ENCODE results near the gene TOM1L2.

Gene TOM1L2

GRCh38 chr17:17871913-17872312 is 100.3 kb downstream of the TOM1L2 start:
- DNase-seq = no peak

GRCh38 chr17:17870247-17870646 is 102.0 kb downstream of the TOM1L2 start:
- no peak for DNase-seq

DNA sequence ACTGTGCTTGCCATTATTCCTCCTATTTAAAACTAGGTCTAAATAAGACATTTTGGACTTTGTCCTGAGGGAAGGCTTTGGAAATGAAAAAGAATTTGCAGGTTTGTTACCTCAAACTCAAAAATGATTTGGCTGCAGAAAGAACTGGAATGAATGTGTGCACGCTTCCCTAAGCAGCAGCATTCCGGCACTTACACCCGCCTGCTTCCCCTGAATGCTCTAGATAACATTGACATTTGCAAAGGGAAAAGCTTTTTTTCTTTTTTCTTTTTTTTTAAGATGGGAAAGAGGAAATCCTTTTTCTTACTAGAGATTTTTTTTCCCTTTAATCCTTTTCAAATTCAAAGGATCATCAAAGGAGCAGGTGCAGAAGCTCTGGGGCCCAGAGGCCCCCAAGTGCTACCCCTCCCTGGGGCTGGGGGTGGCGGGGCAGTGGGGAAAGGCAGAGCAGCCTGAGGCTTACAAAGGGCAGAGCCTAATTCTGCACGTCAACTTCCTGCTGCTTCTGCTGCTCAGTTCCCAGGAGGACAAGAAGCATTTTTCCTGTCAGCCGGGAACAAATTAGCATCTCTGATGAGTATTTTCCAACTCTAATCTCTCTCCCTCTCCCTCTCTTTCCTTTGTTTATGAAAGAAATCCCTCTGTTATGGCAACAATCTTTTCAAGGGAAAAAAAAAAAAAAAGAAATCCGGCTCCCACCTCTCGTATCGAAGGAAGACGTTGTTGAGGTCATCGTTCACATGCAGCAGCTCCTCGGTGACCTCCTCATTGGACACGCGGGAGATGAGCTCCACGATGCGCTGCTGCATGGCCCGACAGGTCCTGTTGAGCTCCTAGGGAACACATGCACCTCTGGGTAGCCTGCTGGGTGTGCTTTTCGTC is 103.3 kb downstream of the TOM1L2 start:
- DNase-seq = peak; percentile 44

GRCh38 chr17:17866897-17867296 is 105.3 kb downstream of the TOM1L2 start:
- DNase-seq = no peak

- no peak for DNase-seq
These were observed 105.8 kb downstream of the TOM1L2 start for GRCh38 chr17:17866425-17866824.

DNA sequence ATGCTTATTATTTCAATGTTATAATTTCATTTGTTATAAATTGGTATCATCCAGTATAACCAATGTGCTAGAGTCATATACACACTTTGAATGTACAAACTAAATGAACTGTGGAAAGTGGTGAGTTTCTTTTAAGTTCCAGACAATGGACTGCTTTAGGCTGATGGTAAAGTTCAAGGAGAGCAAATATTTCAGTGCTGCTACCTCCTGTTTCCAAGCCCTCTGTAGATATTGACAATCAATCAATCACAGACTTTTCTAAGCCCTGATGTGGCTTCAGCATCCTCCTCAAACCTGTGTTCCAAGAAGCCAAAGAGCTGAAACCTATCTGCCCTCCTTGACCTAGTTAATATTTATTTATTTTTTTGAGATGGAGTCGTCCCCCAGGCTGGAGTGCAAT is 107.2 kb downstream of the TOM1L2 start:
- DNase-seq = no peak

- no peak for DNase-seq
These were observed 111.5 kb downstream of the TOM1L2 start for GRCh38 chr17:17860766-17861107.

GRCh38 chr17:17859909-17860765 is 112.1 kb downstream of the TOM1L2 start:
- peak; percentile 48 for DNase-seq

DNA sequence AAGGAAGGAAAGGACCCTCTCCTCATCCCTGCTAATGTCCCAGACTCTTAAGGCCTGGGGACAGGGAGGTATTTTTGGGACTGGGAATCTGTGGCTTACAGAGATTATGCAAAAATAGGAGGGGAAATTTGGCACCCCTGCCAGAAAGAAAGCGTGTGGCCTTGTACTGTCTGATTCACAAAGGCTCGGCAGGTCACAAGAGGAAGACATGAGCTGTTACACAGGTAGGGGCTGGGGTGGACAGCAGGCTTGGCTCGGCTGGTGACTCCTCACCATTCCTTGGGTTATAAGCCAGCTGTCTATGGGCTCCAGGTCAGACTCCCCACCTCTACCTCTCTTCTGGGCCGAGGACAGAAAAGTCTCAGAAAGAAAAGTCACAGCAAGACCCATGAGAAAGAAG is 114.7 kb downstream of the TOM1L2 start:
- DNase-seq = no peak

- DNase-seq = no peak
These were observed 115.8 kb downstream of the TOM1L2 start for GRCh38 chr17:17856386-17856785.

DNA sequence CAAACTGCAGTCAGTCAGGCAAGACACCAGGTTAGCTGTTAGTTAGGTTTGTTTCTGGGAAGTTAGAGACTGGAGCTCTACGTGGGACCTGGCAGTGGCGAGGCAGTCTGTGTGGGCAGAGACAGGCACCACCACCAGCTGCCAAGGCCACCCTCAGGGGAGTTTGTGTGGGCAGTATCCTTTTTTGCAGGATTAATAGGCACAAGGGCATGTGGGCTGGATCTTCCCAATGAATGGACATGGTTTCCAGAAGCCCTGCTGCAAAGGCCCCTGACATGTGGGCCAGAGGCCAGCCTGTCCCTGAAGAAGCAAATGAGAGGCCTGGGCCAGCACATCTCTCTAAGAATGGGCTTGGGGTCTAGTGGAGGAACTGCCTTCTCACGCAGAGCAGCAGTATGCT is 116.2 kb downstream of the TOM1L2 start:
- DNase-seq = no peak

DNA sequence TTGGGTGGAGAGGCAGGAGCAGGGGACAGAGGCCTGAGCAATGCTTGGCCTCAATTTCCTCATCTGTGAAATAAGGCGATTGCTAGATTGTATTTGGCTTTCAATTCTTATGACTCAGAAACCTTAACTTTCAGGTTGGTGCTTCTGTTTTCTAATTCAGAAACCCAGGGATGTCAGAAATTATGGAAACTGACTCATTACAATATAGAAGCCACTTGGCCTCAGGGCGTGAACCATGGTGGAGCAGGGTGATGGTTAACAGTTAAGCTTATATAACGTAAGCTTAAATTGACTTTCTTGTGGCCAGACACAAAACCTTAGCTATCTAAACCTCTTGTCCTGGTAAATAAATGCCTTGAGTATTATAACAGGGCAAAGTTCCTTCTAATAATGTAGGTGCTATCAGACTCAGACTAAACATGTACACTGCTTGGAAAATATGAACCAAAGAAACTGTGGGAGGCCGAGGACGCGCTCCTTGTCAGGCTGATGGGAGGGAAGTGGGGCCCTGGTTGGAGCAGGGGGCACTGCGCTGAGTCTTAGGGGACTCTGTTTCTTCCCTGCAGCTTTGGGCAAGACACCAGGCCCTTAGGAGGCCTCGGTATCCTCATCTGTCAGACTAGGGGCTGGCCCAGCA is 118.3 kb downstream of the TOM1L2 start:
- DNase-seq = no peak

DNA sequence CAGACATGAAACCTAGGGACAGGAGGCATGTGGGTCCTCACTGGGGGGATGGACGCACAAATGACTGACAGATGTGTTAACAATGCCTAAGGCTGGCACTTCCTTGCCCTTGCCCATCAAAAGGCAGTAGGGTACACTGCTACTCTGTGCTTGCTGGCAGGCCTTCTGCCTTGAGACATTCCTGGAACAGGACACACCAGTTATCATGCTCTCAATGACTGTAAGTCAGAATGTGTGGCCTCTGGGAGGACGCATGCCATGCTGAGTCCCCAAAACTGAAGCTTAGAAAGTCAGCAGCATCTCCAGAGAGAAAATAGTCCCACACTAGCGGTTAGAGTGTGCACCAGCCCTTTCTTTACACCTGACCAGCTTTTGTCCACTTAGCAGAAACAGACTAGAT is 119.3 kb downstream of the TOM1L2 start:
- no peak for DNase-seq

DNA sequence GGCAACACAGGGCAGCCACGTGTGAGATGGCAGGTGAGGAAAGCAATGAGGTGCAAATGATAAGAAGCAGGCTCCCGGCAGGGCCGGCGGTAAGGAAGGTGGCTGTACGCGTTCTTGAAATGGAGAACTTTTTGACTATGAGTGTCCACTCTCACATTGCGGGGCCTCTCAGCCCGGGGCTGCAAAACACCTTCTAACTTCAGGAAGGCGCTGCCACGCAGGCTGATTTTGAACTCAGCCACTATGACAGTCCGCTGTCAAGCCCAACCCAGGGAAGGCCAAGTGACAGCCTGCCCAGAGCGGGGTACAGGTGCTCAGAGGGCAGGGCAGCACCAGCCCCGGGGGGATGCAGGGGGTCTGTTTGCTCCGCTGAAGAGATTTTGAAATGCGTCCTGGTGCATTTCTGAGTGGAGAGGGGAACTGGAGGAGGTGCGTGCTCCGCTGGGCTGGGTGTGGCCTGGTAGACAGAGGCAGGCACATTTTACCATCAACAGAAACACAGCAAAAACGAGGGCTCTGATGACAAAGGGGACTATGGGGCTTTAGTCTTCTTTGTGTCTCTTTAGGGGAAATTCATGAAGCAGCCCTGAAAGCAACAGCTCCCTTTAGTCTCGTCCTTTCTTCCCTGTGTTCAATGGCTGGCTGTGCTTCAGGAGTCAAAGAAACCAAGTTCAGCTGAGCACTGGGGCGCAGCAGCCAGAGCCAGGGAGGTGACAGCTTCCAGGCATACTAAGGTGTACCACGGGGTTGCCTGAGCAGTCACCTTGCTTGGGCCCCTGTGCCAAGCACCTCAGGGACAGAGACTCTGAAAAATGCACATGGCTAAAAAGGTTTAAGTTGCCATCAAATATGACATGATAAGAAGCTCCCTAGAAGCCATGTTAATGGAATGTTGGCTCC is 120.8 kb downstream of the TOM1L2 start:
- no peak for DNase-seq

GRCh38 chr17:17849845-17850373 is 122.3 kb downstream of the TOM1L2 start:
- peak; percentile 42 for DNase-seq

GRCh38 chr17:17849147-17849820 is 122.9 kb downstream of the TOM1L2 start:
- DNase-seq = peak; percentile 28

GRCh38 chr17:17848311-17849082 is 123.7 kb downstream of the TOM1L2 start:
- no peak for DNase-seq

- no peak for DNase-seq
These were observed 124.5 kb downstream of the TOM1L2 start for GRCh38 chr17:17847726-17848125.

- DNase-seq = no peak
These were observed 125.0 kb downstream of the TOM1L2 start for GRCh38 chr17:17847118-17847689.

DNA sequence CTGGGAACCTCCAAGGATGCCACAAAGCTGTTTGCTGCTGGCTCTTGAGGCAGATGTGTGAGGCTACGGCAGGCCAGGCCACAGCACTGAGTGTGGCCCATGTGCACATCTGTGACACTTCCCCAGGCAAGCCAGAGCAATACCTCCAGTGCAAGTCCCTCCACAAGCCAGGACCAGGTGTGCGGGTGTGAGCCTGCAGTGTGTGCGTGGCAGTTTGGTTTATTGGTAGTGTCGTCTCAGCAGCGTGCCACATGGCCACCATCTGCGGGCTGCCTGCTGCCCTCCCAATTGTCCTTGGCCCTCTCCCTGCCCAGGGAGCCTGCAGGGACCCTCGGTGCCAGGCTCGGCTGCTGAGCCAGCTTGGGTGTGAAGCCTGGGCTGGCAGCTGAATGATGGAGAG is 125.6 kb downstream of the TOM1L2 start:
- DNase-seq = no peak
